HepG2 (cell line): ENCODE data around the gene RUNDC1. TPM values are rescaled to one million over a fixed set of nuclear protein-coding genes. Genes with fewer than 3 reads are reported as not detected.

Experiments used
- RNF2 ChIP-seq: fragments of 450-650 bp; conservative IDR thresholded peaks from 2 replicates; pipeline ENCODE4 v1.6.1; 2016; ENCODE audit warnings: low read depth
- SIX4 ChIP-seq: sonication (generic); formaldehyde crosslinking; IDR thresholded peaks from 2 replicates; pipeline ENCODE4 v1.4.0; 2020; ENCODE audit warnings: missing genetic modification reagents
- TRAFD1 ChIP-seq: sonication (generic); formaldehyde crosslinking; IDR thresholded peaks from 2 replicates; pipeline ENCODE4 v1.5.1; 2020; ENCODE audit warnings: missing genetic modification reagents, mild to moderate bottlenecking, borderline replicate concordance
- ZBTB7B ChIP-seq: sonication (generic); formaldehyde crosslinking; IDR thresholded peaks from 2 replicates; pipeline ENCODE4 v1.4.0; 2020; ENCODE audit warnings: missing genetic modification reagents
- ZMYM3 ChIP-seq: sonication (generic); formaldehyde crosslinking; IDR thresholded peaks from 2 replicates; pipeline ENCODE4 v1.5.1; 2020; ENCODE audit warnings: mild to moderate bottlenecking, missing genetic modification reagents
- ZNF3 ChIP-seq: IDR thresholded peaks from 2 replicates; pipeline ENCODE4 v1.7.0; 2017; ENCODE audit warnings: inconsistent platforms
- ZNF432 ChIP-seq: sonication (generic); formaldehyde crosslinking; IDR thresholded peaks from 2 replicates; pipeline ENCODE4 v1.5.0; 2020; ENCODE audit warnings: missing genetic modification reagents, mild to moderate bottlenecking, borderline replicate concordance
- ZNF607 ChIP-seq: sonication (generic); formaldehyde crosslinking; IDR thresholded peaks from 2 replicates; pipeline ENCODE4 v1.5.1; 2020; ENCODE audit warnings: missing genetic modification reagents, mild to moderate bottlenecking, borderline replicate concordance
- ZNF788 ChIP-seq: sonication (generic); formaldehyde crosslinking; IDR thresholded peaks from 2 replicates; pipeline ENCODE4 v1.5.0; 2020; ENCODE audit warnings: mild to moderate bottlenecking, missing genetic modification reagents, borderline replicate concordance
- ZXDC ChIP-seq: sonication (generic); formaldehyde crosslinking; IDR thresholded peaks from 2 replicates; pipeline ENCODE4 v1.5.0; 2020; ENCODE audit warnings: mild to moderate bottlenecking, missing genetic modification reagents
- polyA plus RNA-seq, 8 experiments: library from polyadenylated mRNA; depleted of rRNA in 3 of 8; stranded (reverse) in 7 of 8; unstranded in 1 of 8; fragments of >200 nt; fragmentation: Illumina TruSeq in 4 of 8; extraction: Trizol in 4 of 8; gene quantifications; 2 replicates each; pipeline versions ENCODE4 v1.2.1 to v1.2.3, GENCODE V29; 2011 to 2016; ENCODE audit warnings: low read depth in 4 of 8, missing spikeins in 1 of 8, mixed read lengths in 1 of 8; ENCODE audit not compliant: insufficient read depth in 1 of 8
- total RNA-seq, 5 experiments: library from RNA; depleted of rRNA; stranded (reverse); fragments of >200 nt; fragmentation: Illumina TruSeq; extraction: Trizol; gene quantifications; 2 replicates each; pipeline ENCODE4 v1.2.3, GENCODE V29; 2016; ENCODE audit warnings: low read depth in 1 of 5
- TF ChIP-seq, protein P1 (sequence below): IDR thresholded peaks from 2 replicates; pipeline ENCODE4 v1.6.1; 2016; ENCODE audit warnings: missing biosample characterization, missing genetic modification reagents, low read depth
- TF ChIP-seq, protein P2 (sequence below): sonication (generic); formaldehyde crosslinking; IDR thresholded peaks from 2 replicates; pipeline ENCODE4 v1.5.0; 2020; ENCODE audit warnings: mild to moderate bottlenecking, missing genetic modification reagents, moderate library complexity
- TF ChIP-seq, protein P3 (sequence below): IDR thresholded peaks from 2 replicates; pipeline ENCODE4 v1.6.1; 2016; ENCODE audit warnings: missing compliant biosample characterization, missing genetic modification reagents, borderline replicate concordance
- TF ChIP-seq, protein P4 (sequence below): sonication (generic); formaldehyde crosslinking; IDR thresholded peaks from 2 replicates; pipeline ENCODE4 v1.8.0; 2022; ENCODE audit warnings: missing genetic modification reagents, mild to moderate bottlenecking, borderline replicate concordance

Gene RUNDC1
- total and polyA plus RNA-seq, 2 of the 13 experiments (the other 11 are each of a cell fraction or from before 2014, with no cell fraction given), result 10.3 to 11.4 TPM

DNA sequence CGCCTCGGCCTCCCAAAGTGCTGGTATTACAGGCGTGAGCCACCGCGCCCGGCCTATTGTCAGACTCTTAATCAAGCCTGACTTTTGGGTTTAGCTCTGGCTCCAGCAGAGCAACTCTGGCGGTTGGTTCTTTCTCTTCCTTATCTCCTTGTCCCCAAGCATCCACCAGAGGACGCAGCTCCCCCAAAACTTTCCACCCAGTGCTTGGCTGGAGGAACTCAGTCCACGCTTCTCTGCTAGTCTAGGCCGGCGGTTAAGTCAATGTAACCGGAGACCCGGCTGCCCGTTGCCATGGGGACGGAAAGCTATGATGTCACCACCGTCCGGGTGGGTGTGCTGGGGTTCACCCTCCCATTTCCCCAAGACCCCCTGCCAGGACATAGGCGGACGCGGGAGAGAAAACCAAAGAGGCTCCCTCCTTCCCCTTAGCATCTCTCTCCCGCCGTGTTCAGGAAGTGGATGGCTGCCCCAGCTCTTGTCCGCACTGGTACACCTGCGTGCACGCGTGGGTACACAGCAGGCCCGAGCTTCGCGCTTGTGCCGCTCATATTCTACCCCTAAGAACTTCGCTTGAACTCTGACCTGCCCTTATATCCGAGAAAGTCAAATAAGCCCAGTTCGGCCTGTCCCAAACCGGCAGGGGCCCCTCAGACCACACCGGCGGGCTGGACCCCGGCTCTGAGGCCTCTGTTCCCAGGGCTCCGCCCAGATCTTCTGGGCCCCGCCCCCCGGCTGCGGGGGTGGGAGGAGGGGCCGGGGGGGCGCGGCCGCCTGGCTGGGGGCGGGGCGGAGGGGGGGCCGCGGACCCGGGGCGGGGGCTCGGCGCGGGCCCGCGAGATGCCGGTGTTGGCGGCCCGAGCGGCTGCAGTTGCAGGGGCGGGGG, 44.3 kb downstream of the RUNDC1 start, which contains the start of gene RND2 (continued):
- TF ChIP-seq, protein P1, sequence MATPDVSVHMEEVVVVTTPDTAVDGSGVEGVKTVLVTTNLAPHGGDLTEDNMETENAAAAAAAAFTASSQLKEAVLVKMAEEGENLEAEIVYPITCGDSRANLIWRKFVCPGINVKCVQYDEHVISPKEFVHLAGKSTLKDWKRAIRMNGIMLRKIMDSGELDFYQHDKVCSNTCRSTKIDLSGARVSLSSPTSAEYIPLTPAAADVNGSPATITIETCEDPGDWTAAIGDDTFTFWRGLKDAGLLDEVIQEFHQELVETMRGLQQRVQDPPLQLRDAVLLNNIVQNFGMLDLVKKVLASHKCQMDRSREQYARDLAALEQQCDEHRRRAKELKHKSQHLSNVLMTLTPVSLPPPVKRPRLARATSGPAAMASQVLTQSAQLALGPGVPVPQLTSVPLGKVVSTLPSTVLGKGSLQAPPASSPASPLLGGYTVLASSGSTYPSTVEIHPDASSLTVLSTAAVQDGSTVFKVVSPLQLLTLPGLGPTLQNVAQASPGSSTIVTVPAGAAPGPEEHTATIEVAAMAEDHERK (CRISPR knock-in tag), result no peak
- TF ChIP-seq RNF2, result no peak
- TF ChIP-seq, protein P2, sequence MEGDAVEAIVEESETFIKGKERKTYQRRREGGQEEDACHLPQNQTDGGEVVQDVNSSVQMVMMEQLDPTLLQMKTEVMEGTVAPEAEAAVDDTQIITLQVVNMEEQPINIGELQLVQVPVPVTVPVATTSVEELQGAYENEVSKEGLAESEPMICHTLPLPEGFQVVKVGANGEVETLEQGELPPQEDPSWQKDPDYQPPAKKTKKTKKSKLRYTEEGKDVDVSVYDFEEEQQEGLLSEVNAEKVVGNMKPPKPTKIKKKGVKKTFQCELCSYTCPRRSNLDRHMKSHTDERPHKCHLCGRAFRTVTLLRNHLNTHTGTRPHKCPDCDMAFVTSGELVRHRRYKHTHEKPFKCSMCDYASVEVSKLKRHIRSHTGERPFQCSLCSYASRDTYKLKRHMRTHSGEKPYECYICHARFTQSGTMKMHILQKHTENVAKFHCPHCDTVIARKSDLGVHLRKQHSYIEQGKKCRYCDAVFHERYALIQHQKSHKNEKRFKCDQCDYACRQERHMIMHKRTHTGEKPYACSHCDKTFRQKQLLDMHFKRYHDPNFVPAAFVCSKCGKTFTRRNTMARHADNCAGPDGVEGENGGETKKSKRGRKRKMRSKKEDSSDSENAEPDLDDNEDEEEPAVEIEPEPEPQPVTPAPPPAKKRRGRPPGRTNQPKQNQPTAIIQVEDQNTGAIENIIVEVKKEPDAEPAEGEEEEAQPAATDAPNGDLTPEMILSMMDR (CRISPR knock-in tag), result peak; percentile 96
- peak; percentile 43; the same call in 1 of the 2 replicates for TF ChIP-seq ZNF607 (CRISPR knock-in tag)
- TF ChIP-seq, protein P3, sequence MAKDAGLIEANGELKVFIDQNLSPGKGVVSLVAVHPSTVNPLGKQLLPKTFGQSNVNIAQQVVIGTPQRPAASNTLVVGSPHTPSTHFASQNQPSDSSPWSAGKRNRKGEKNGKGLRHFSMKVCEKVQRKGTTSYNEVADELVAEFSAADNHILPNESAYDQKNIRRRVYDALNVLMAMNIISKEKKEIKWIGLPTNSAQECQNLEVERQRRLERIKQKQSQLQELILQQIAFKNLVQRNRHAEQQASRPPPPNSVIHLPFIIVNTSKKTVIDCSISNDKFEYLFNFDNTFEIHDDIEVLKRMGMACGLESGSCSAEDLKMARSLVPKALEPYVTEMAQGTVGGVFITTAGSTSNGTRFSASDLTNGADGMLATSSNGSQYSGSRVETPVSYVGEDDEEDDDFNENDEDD (CRISPR knock-in tag), result peak; percentile 13; the same call in 1 of the 2 replicates
- TF ChIP-seq ZXDC (CRISPR knock-in tag), result no peak
- TF ChIP-seq TRAFD1 (CRISPR knock-in tag), result peak; percentile 55; the same call in 1 of the 2 replicates
- TF ChIP-seq ZNF432 (CRISPR knock-in tag), result no peak
- peak; percentile 50; the same call in 1 of the 2 replicates for TF ChIP-seq SIX4 (CRISPR knock-in tag)
- TF ChIP-seq ZNF788 (CRISPR knock-in tag), result peak; percentile 70; the same call in 1 of the 2 replicates
- TF ChIP-seq ZNF3, result no peak
- peak; percentile 49; the same call in 1 of the 2 replicates for TF ChIP-seq ZMYM3 (CRISPR knock-in tag)
- peak; percentile 80; the same call in 1 of the 2 replicates for TF ChIP-seq ZBTB7B (CRISPR knock-in tag)
- TF ChIP-seq, protein P4, sequence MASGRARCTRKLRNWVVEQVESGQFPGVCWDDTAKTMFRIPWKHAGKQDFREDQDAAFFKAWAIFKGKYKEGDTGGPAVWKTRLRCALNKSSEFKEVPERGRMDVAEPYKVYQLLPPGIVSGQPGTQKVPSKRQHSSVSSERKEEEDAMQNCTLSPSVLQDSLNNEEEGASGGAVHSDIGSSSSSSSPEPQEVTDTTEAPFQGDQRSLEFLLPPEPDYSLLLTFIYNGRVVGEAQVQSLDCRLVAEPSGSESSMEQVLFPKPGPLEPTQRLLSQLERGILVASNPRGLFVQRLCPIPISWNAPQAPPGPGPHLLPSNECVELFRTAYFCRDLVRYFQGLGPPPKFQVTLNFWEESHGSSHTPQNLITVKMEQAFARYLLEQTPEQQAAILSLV (CRISPR knock-in tag), result 0 out of 2 replicates have a peak, but pooled peaks have one; percentile 44
